GM13976 (cell line): ENCODE measurements around the gene SBDS.
"Not testable (repeated sequence)": the region's sequence is repeated elsewhere in the genome, so short reads cannot be mapped to it uniquely, and the experiment has no call there.

Source experiments
- DNase-seq: peaks from one replicate; pipeline ENCODE4 v3.0.0; 2012; ENCODE audit warnings: low spot score
- CTCF ChIP-seq: IDR thresholded peaks from 2 replicates; pipeline ENCODE4 v1.5.1; 2012; ENCODE audit warnings: borderline replicate concordance, mild to moderate bottlenecking; ENCODE audit not compliant: insufficient read depth; ENCODE audit errors: extremely low read depth, missing control alignments, control extremely low read depth
- in situ Hi-C: fragments of 300-500 bp; cut with MboI; formaldehyde crosslinking; loops from one replicate; pipeline ENCODE4 v1.12.0; 2022; ENCODE audit warnings: low sequenced_read_pairs, mixed read lengths, inconsistent platforms; ENCODE audit not compliant: unreplicated experiment

Gene SBDS

GRCh38 chr7:66995050-66995776, at the start of gene SBDS:
TSS of gene SBDS (minus strand) at chr7:66995586. CDS start at chr7:66995417, 169 bp downstream.
- peak; percentile 77 for DNase-seq
- in situ Hi-C loops = not testable (repeated sequence)

- in situ Hi-C loops, DNase-seq: not testable (repeated sequence)
Observed at GRCh38 chr7:67043559-67043930, 48.2 kb upstream of the SBDS start.

- DNase-seq, in situ Hi-C loops: not testable (repeated sequence)
Observed at GRCh38 chr7:67042781-67043558, 47.6 kb upstream of the SBDS start.

GRCh38 chr7:67040832-67041231, 45.4 kb upstream of the SBDS start:
- in situ Hi-C loops, DNase-seq: not testable (repeated sequence)
- TF ChIP-seq CTCF = peak; percentile 10

- DNase-seq, in situ Hi-C loops: not testable (repeated sequence)
Observed at GRCh38 chr7:67036432-67037395, 41.3 kb upstream of the SBDS start.

GRCh38 chr7:67033251-67033650, 37.9 kb upstream of the SBDS start:
- DNase-seq = no peak
- no peak for TF ChIP-seq CTCF
- in situ Hi-C loops = no loop called here

- DNase-seq, in situ Hi-C loops: not testable (repeated sequence)
Observed at GRCh38 chr7:67031685-67032084, 36.3 kb upstream of the SBDS start.

GRCh38 chr7:67025459-67025858, 30.1 kb upstream of the SBDS start:
- DNase-seq, in situ Hi-C loops: not testable (repeated sequence)

- no peak for TF ChIP-seq CTCF
- no peak for DNase-seq
- in situ Hi-C loops = no loop called here
Observed at GRCh38 chr7:67022511-67022910, 27.1 kb upstream of the SBDS start.
